ENCODE data around the gene GAB2. TPM values are rescaled to one million over a fixed set of nuclear protein-coding genes. Genes with fewer than 3 reads are reported as not detected.

GAB2 gene
- total and polyA plus RNA-seq, 2 of the 4 experiments (the other 2 are of a cell fraction), result 3.3 to 5.9 TPM

DNA sequence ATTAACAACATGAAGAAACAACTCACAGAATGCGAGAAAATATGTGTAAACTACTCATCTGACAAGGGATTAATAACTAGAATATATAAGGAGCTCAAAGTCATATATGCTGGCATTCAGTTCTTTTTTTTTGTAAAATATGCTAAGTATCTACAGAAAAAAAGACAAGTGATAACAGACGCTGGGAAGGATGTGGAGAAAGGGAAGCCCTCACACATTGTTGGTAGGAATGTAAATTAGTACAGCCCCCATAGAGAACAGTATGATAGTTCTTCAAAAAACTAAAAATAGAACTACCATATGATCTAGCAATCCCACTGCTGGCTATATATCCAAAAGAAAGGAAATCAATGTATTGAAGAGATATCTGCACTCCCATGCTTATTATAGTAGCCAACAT, 13.8 kb downstream of the GAB2 start:
- no TSS peak for BruUV-seq (replicated peaks)
- no peak overlapping the region for H4K5ac ChIP-seq (ENCODE audit: low read depth, low read length)
- H2AFZ ChIP-seq (replicated peaks; ENCODE audit: low read length, poor library complexity), result no peak overlapping the region
- H2BK20ac ChIP-seq (ENCODE audit: low read depth, low read length), result no peak overlapping the region
- no peak overlapping the region for H3K14ac ChIP-seq (replicated peaks; ENCODE audit: low read depth, low read length)
- no peaks in the 10 kb centered on the region for H3K27me3 ChIP-seq (ENCODE audit: control insufficient read depth, insufficient read depth, low read length)
- H2AK5ac ChIP-seq (ENCODE audit: low read depth, low read length), result no peak overlapping the region
- peaks cover 7% of the 10 kb centered on the region for H4K20me1 ChIP-seq (ENCODE audit: insufficient read depth, low read length)
- in situ Hi-C loops (cut with MboI; ENCODE audit: low sequenced_read_pairs) (no loop called here), intact Hi-C loops (cut with micrococcal nuclease) (no loop called here), dilution Hi-C loops (cut with HindIII; ENCODE audit: low sequenced_read_pairs, unreplicated experiment) (no loop called here)
- no peak overlapping the region for H3K4me2 ChIP-seq (ENCODE audit: low read depth, low read length)
- DNase-seq, result no peak
- WGBS, 2 experiments (ENCODE audit: extremely low coverage in 2 of 2, insufficient read length in 1 of 2), result no CpG with 5 or more reads among the region's 2 CpGs
- H3K4me3 ChIP-seq (ENCODE audit: insufficient read depth, low read depth, low read length), result no peak overlapping the region
- H3K18ac ChIP-seq (ENCODE audit: low read depth, low read length), result no peak overlapping the region
- 0 out of 2 replicates have a peak, but pooled peaks cover 5% of the 10 kb centered on the region for H3K9me1 ChIP-seq (ENCODE audit: insufficient read depth, low read length)
- H3K9ac ChIP-seq (ENCODE audit: low read depth, low read length), result no peak overlapping the region
- no peak overlapping the region for H3K23ac ChIP-seq (ENCODE audit: low read depth, low read length)
- ChIA-PET POLR2A (ENCODE audit: unreplicated experiment) (no interaction called here), CTCF (interaction anchor here (0.7 kb wide), 1 partner anchor 160 kb away, joined by 4 read pairs; no protein-coding TSS in a partner anchor)
- H2BK120ac ChIP-seq (ENCODE audit: low read depth, low read length), result no peak overlapping the region
- no peak overlapping the region for H2AK9ac ChIP-seq (replicated peaks; ENCODE audit: low read depth, low read length, poor library complexity)
- no peak overlapping the region for H3K4ac ChIP-seq (ENCODE audit: low read depth, low read length)
- H3K79me1 ChIP-seq (ENCODE audit: low read depth in 1 of 2, low read length in 2 of 2), result peaks cover 35 to 39% of the 10 kb centered on the region in 2 experiments
- no peak overlapping the region for H2BK5ac ChIP-seq (ENCODE audit: low read depth, low read length, poor library complexity, severe bottlenecking)
- TF ChIP-seq SMC3 (IDR thresholded peaks at IDR 0.05; ENCODE audit: low read depth, low read length) (no peak), POLR2A (IDR thresholded peaks at IDR 0.05; ENCODE audit: low read depth, low read length) (no peak), MXI1 (IDR thresholded peaks at IDR 0.05; ENCODE audit: borderline replicate concordance, low read depth, low read length) (no peak)
- TF ChIP-seq, protein P1, sequence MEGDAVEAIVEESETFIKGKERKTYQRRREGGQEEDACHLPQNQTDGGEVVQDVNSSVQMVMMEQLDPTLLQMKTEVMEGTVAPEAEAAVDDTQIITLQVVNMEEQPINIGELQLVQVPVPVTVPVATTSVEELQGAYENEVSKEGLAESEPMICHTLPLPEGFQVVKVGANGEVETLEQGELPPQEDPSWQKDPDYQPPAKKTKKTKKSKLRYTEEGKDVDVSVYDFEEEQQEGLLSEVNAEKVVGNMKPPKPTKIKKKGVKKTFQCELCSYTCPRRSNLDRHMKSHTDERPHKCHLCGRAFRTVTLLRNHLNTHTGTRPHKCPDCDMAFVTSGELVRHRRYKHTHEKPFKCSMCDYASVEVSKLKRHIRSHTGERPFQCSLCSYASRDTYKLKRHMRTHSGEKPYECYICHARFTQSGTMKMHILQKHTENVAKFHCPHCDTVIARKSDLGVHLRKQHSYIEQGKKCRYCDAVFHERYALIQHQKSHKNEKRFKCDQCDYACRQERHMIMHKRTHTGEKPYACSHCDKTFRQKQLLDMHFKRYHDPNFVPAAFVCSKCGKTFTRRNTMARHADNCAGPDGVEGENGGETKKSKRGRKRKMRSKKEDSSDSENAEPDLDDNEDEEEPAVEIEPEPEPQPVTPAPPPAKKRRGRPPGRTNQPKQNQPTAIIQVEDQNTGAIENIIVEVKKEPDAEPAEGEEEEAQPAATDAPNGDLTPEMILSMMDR (conservative IDR thresholded peaks at IDR 0.05; ENCODE audit: low read depth, low read length), result no peak
- TF ChIP-seq, protein P2, sequence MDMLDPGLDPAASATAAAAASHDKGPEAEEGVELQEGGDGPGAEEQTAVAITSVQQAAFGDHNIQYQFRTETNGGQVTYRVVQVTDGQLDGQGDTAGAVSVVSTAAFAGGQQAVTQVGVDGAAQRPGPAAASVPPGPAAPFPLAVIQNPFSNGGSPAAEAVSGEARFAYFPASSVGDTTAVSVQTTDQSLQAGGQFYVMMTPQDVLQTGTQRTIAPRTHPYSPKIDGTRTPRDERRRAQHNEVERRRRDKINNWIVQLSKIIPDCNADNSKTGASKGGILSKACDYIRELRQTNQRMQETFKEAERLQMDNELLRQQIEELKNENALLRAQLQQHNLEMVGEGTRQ (IDR thresholded peaks at IDR 0.05; ENCODE audit: low read depth, low read length), result no peak
- H3K4me1 ChIP-seq (ENCODE audit: control insufficient read depth, insufficient read depth, low read length), result no peaks in the 10 kb centered on the region
- H4K91ac ChIP-seq (ENCODE audit: insufficient read depth, low read depth, low read length), result no peak overlapping the region
- no peak overlapping the region for H2BK15ac ChIP-seq (ENCODE audit: low read depth, low read length)
- peaks cover 2% of the 10 kb centered on the region; the same call in 1 of the 2 replicates for H3K36me3 ChIP-seq (ENCODE audit: control insufficient read depth, insufficient read depth, low read length)
- no peak overlapping the region for H3K56ac ChIP-seq (ENCODE audit: extremely low read depth, insufficient read depth, low read length)
- H3K27ac ChIP-seq (ENCODE audit: insufficient read depth, low read length), result no peak overlapping the region
- ATAC-seq (ENCODE audit: low read depth), result no peak
- no peak overlapping the region for H4K8ac ChIP-seq (ENCODE audit: low read depth in 2 of 2, low read length in 2 of 2)
- H3K9me3 ChIP-seq (ENCODE audit: control insufficient read depth, insufficient read depth, low read length), result peaks cover 3% of the 10 kb centered on the region; the same call in 1 of the 2 replicates

Measured in IMR-90 (cell line).